ENCODE measurements around the gene YWHAQ.

The YWHAQ gene

GRCh38 chr2:9655441-9656269 lies 24.9 kb upstream of the YWHAQ start:
- peak; percentile 89 for DNase-seq (ENCODE audit: low read depth)

DNA sequence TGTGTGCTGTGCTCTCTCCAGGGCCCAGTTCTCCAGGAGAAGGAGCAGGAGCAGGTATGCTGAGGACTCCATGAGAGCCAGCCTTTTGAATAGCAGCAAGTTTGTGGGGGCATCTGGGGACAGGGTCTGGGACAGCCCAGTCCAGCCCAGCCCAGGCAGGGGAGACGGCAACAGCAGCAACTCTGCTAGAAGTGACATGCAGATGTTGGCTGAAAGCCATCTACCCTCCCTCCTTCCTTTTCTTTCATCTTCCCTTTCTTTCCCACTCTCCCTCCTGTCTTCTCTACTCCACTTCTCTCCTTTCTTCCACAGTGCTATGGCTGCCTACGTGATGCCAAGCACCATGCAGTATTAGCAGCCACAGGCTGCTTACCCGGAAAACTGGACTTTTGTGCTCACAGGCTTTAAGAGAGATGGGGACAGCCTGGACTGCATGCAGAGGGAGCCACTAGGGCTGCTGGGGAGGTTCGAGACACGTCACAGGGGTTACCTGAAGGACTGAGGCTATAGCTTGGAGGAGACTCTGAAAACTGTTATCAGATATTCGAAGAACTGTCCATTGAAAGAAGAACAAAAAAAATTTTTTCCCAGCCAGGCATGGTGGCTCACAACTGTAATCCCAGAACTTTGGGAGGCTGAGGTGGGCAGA lies 23.8 kb upstream of the YWHAQ start:
- DNase-seq (ENCODE audit: low read depth): no peak

DNA sequence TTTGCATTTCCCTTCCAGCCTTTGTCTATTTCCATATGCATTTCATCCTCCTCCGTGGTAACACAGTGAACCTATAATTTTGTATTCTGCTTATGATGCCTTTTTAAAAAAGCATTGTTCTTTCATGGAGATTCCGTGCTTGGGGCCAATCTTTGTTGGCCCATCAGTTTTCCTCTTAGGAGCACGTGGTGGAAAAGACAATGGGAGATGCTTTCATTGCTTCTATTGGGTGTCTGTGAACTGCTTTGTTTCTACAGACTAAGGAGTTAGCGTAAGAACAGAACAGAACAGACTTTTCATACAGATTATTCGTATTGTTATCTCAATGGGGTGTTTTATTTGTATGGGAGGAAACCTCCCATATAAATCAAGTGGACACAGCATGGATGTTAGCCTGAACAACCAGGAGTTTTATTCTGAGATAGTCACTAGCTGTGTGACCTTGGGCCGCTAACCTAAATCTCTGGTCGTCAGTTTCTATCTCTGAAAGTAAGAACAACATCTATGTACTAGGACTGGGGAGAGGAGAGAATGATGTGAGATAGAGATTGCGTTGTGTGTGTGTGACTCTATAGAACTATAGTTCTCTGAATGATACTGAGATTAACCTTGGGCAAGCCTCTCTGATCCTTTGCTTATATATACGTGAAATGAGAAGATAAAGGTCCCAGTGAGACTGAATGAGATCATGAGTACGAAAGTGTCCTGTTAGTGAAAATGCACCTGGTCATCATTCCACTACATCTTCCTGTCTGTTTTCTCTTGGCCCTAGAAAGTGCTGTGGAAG lies 22.9 kb upstream of the YWHAQ start:
- no peak for DNase-seq (ENCODE audit: low read depth)

- no peak for DNase-seq (ENCODE audit: low read depth)
Measured at GRCh38 chr2:9652898-9653479, 22.2 kb upstream of the YWHAQ start.

GRCh38 chr2:9652267-9652666 lies 21.5 kb upstream of the YWHAQ start:
- no peak for DNase-seq (ENCODE audit: low read depth)

DNA sequence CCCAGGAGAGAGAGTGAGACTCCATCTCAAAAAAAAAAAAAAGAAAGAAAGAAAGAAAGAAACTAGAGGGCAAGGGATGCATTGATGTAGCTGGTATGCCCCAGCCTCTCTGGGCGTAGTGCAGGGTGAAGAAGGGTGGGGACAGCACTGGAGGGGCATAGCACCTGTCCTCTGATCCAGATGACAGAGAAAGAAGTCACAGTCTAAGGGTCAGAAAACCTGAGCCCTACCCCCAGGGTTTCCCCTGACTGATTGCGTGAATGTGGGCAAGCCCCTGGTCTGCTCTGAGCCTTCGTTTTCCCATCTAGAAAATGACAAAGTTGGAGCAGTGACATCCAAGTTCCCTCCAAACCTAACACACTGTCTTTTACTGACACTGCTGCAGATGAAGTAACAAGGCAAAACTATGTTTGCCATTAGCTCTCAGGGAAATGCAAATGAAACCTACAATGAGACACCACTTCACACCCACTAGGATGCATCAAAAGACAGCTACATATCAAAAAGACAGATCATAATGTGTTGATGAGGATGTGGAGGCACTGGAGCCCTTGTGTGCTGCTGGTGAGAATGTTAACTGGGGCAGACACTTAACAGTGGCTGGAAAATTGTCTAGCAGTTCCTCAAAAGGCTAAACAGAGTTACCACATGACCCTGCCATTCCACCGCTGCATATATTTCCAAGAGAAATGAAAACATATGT lies 19.5 kb upstream of the YWHAQ start:
- no peak for DNase-seq (ENCODE audit: low read depth)

GRCh38 chr2:9649261-9649660 lies 18.5 kb upstream of the YWHAQ start:
- DNase-seq (ENCODE audit: low read depth): no peak

DNA sequence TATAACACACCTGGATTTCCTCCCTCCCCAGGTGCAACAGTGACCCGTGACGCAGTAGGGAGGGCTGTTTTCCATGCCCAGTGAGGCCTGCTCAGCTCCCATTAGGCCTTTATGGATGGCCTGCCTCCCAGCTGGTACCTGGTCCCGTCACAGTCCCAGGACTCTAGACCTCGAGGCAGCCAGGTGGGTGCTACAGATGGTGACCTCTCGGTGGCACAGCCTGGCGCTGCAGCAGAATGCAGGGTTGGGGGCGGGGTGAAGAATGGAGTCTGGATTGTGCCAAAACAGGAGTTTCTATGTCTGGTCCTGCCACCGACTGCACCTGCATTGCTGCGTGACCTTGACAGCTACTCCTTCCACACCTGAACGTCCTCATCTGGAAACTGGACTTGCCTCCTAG lies 18.0 kb upstream of the YWHAQ start:
- no peak for DNase-seq (ENCODE audit: low read depth)

DNA sequence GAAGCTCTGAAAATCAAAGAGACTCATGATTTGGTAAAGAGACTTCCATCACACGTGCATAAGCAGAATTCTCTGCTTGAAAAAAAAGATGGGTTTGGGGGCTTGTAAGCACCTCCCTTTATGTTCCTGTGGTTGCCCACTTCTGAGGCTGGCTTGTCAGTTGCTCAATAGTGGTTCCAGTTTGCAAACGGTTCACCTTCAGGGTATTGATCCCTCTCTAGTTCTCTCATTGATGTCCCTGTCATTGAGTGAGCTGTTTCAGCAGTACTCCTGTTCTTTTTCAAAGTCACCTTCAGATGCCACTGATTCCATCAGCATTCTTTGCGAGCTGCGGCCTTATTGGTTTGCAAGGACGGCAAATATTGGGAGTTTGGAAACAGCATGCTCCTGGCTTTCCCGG lies 17.1 kb upstream of the YWHAQ start:
- DNase-seq (ENCODE audit: low read depth): no peak

DNA sequence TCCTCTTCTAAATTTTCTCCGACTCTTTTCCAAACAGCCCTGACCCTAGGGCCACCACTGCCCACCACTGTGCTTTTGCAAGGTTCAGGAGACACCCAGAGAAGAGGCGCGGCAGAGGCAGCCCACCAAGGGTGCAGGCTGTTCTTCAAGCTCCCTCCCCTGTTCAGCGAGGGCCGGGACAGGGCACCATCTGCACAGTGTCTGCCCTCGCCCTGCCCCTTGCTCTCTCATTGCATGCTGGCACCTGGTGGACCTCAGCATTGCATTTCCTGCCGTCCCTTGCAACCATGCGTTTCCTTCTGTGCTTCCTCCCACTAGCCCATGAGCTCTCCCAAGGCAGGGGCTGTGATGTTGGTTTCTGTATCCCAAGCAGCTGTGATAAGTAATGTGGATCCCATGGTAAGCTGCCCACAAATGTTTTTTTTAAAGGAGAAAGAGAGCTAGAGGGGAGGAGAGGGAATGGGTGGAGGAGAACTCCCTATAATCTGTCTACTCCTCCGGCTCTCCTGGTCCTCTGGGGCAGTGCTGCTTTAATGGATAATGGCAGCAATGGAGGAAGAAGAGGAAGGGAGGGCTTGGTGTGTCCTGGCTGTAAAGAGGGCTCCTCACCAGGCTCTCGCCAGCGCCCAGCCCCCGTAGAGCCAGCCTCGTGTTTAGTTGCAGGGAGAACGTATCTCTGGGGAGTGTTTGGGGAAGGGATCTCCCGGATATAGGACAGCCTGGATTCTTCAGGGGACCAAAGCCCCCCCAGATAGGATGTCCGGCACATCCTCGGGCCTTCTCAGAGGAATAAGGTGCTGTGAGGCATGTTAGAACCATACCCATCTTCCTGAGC lies 15.6 kb upstream of the YWHAQ start:
- DNase-seq (ENCODE audit: low read depth): no peak

DNA sequence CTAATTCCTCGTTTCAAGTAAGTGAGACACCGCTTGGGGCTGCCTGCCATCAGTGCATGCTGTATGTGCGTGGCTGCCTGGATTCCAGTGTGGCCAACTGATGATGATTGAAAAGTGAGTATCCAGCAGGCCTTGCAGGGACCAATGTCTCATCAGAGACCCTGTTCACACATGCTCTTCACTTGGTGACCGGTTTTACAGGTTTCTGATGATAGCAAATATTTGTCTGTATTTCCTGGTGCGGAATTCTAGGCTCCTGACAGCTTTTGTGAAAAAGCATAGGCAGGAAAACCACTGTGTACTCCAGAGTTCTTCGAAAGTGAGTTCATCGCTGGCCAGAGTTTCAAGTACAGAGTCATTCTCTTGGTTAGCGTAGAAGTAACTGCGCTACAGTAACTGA lies 13.8 kb upstream of the YWHAQ start:
- DNase-seq (ENCODE audit: low read depth): no peak

DNA sequence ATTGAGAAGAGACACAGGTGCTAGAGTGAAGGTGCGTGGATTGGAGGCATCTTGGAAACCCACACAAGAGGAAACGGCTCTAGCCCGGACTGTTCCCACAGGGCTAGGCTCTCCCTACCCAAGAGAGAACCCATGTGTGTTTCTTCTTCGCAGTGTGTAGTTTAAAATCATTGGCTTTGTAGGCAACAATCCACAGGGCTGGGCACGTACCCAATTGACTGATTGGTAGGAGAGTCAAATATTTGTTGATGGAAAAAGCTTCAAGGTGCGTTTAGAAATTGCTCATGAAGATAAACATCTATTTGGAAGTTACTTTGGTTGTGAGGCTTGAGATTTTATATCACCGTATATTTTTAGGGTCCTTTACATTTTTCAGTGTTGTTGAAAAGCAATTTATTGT lies 13.2 kb upstream of the YWHAQ start:
- no peak for DNase-seq (ENCODE audit: low read depth)

- DNase-seq (ENCODE audit: low read depth): no peak
Measured at GRCh38 chr2:9641641-9642040, 10.8 kb upstream of the YWHAQ start.

DNA sequence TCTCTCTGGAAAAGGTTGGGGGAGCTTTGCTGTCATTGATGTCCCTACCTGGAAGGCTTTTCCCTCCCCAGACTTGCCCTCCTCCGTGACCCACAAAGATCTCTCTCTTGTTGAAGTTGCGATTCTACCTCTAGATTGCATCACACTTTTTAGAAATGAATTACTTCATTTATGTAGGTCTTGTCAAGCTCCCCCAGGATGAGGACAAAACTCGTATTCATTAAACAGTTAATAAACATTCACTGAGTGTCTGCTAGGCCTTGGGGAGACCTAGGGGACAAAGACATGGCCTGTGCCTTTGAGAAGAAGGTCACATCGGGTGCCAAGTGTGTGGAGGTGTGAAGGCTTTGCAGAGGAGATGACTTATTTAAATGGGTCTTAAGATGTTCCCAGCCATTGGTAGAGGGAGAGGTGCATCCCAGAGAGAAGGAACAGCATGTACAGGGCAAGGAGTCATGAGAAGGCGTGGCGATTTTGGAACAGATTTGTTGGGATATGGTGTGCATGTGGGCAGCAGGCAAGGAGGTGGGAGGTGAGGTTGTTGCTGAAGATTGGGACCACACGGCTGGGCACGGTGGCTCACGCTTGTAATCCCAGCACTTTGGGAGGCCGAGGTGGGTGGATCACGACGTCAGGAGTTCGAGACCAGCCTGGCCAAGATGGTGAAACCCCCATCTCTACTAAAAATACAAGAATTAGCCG lies 9.8 kb upstream of the YWHAQ start:
- no peak for DNase-seq (ENCODE audit: low read depth)

DNA sequence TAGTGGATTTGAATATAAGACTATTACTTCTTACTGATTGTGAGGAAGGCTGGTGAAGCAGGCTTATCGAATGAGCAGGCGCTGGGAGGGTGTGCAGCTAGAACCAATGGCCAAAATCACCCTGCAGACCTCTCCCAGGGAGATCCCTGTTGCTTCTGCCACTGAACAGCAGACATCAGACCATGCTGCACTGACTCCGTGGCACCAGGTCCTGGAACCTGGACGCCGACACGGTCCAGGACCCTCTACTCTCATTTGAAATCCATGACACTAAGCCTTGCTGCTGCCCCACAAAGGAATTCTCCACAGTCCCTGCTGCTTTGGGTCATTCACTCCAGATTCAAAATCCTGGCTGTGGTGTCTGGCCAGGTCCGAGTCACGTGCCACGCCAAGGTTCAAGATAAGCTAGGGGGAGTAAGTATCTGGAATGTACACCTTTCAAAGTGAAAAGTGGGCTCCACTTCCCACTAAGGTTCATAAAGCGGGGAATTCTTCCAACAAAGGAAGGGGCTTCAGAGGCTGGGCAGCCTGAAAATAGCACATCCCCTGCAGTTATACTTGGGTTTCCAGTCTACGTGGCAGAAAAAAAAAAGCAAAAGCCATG lies 9.0 kb upstream of the YWHAQ start:
- no peak for DNase-seq (ENCODE audit: low read depth)

DNA sequence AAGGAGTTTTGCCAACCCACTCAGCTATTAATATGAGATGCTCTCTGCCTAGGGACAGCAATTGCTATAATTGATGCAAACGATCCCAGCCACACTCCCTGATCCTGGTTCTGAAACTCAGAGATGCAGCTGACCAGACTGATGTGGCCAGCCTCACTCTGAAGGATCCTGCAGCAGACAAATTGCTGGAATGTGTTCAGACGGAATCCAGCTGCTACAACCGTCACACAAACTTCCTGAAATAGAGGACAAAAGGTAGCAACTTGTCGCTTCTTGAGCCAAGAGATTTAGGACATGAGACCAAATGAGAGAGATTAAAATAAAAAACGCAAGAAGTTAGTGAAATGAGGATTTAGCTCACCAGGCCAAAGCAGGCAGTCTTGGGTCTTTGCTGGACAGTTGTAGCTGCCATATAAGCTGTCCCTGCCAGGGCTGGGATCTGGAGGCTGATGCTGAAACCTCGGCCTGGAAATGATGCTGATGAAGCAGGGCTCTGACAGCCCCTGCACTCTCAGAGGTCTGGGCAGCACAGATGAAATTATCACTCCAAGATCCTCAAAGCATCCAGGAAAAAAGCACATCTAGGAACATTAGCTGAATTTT lies 8.3 kb upstream of the YWHAQ start:
- DNase-seq (ENCODE audit: low read depth): no peak

- DNase-seq (ENCODE audit: low read depth): peak; percentile 97
Measured at GRCh38 chr2:9638532-9638931, 7.7 kb upstream of the YWHAQ start.

GRCh38 chr2:9637330-9637729 lies 6.5 kb upstream of the YWHAQ start:
- peak; percentile 72 for DNase-seq (ENCODE audit: low read depth)

DNA sequence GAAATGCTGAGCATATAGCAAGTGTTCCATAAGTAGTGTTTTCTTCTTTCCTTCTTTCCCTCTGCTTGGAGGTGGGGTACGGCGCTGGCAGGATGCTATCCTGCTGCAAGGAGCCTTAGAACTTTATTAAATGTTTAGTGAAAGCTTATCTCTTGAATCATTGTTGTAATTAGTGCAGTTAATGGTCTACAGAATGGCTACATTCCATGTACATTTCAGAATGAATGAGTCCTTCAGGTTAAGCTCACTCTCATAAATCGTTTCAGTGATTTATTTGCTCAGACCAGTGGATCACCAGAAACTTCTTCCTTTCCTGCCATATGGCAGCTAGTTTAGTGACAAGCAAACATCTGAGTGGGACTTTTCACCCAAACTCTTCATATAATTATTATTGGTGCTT lies 3.3 kb upstream of the YWHAQ start:
- no peak for DNase-seq (ENCODE audit: low read depth)

Measured in iris pigment epithelial cell (primary cell).